ENCODE measurements around the gene CITED4. TPM values are rescaled to one million over a fixed set of nuclear protein-coding genes. Genes with fewer than 3 reads are reported as not detected.
"Not testable (repeated sequence)": the region's sequence is repeated elsewhere in the genome, so short reads cannot be mapped to it uniquely, and the experiment has no call there.

The CITED4 gene
- polyA plus RNA-seq, 3 donors = 2.7 to 6.0 (median 5.4) TPM

- not testable (repeated sequence) for DNase-seq (ENCODE audit: extremely low read depth in 1 of 11, low read depth in 9 of 11, low spot score in 4 of 11)
Measured at GRCh38 chr1:40894858-40895257, 32.7 kb upstream of the CITED4 start.

GRCh38 chr1:40894455-40894854, 32.3 kb upstream of the CITED4 start:
- no peak for DNase-seq (ENCODE audit: extremely low read depth in 1 of 11, low read depth in 9 of 11, low spot score in 4 of 11)

GRCh38 chr1:40893946-40894345, 31.8 kb upstream of the CITED4 start:
- no peak for DNase-seq (ENCODE audit: extremely low read depth in 1 of 11, low read depth in 9 of 11, low spot score in 4 of 11)

GRCh38 chr1:40892354-40892753, 30.2 kb upstream of the CITED4 start:
- DNase-seq (ENCODE audit: extremely low read depth in 1 of 11, low read depth in 9 of 11, low spot score in 4 of 11) = no peak

GRCh38 chr1:40890771-40891170, 28.6 kb upstream of the CITED4 start:
- DNase-seq (ENCODE audit: extremely low read depth in 1 of 11, low read depth in 9 of 11, low spot score in 4 of 11) = no peak

GRCh38 chr1:40887652-40888051, 25.5 kb upstream of the CITED4 start:
- no peak for DNase-seq (ENCODE audit: extremely low read depth in 1 of 11, low read depth in 9 of 11, low spot score in 4 of 11)

- no peak for DNase-seq (ENCODE audit: extremely low read depth in 1 of 11, low read depth in 9 of 11, low spot score in 4 of 11)
Measured at GRCh38 chr1:40887012-40887378, 24.8 kb upstream of the CITED4 start.

GRCh38 chr1:40886318-40887011, 24.3 kb upstream of the CITED4 start:
- no peak for DNase-seq (ENCODE audit: extremely low read depth in 1 of 11, low read depth in 9 of 11, low spot score in 4 of 11)

GRCh38 chr1:40884055-40884795, 22.1 kb upstream of the CITED4 start:
- DNase-seq (ENCODE audit: extremely low read depth in 1 of 11, low read depth in 9 of 11, low spot score in 4 of 11) = no peak

- no peak for DNase-seq (ENCODE audit: extremely low read depth in 1 of 11, low read depth in 9 of 11, low spot score in 4 of 11)
Measured at GRCh38 chr1:40880813-40881549, 18.8 kb upstream of the CITED4 start.

GRCh38 chr1:40879482-40880175, 17.5 kb upstream of the CITED4 start:
- DNase-seq (ENCODE audit: extremely low read depth in 1 of 11, low read depth in 9 of 11, low spot score in 4 of 11) = no peak

- no peak for DNase-seq (ENCODE audit: extremely low read depth in 1 of 11, low read depth in 9 of 11, low spot score in 4 of 11)
Measured at GRCh38 chr1:40878906-40879305, 16.7 kb upstream of the CITED4 start.

GRCh38 chr1:40877698-40878097, 15.5 kb upstream of the CITED4 start:
- DNase-seq (ENCODE audit: extremely low read depth in 1 of 11, low read depth in 9 of 11, low spot score in 4 of 11) = no peak

- no peak for DNase-seq (ENCODE audit: extremely low read depth in 1 of 11, low read depth in 9 of 11, low spot score in 4 of 11)
Measured at GRCh38 chr1:40876891-40877290, 14.7 kb upstream of the CITED4 start.

- DNase-seq (ENCODE audit: extremely low read depth in 1 of 11, low read depth in 9 of 11, low spot score in 4 of 11) = no peak
Measured at GRCh38 chr1:40876436-40876761, 14.2 kb upstream of the CITED4 start.

GRCh38 chr1:40873863-40874472, 11.8 kb upstream of the CITED4 start:
- DNase-seq (ENCODE audit: extremely low read depth in 1 of 11, low read depth in 9 of 11, low spot score in 4 of 11) = no peak

- DNase-seq (ENCODE audit: extremely low read depth in 1 of 11, low read depth in 9 of 11, low spot score in 4 of 11) = no peak
Measured at GRCh38 chr1:40872276-40872675, 10.1 kb upstream of the CITED4 start.

- no peak for DNase-seq (ENCODE audit: extremely low read depth in 1 of 11, low read depth in 9 of 11, low spot score in 4 of 11)
Measured at GRCh38 chr1:40870135-40870728, 8.1 kb upstream of the CITED4 start.

Measured in renal cortex interstitium (tissue), 11 donors.